HUES6 (cell line): ENCODE measurements around the gene HK2.
"Not testable (repeated sequence)": the region's sequence is repeated elsewhere in the genome, so short reads cannot be mapped to it uniquely, and the experiment has no call there.

Experiments
- H3K27ac ChIP-seq: 2 replicates; pipeline ENCODE4 v1.7.0; 2013; ENCODE audit warnings: low read depth, mild to moderate bottlenecking, low read length, inconsistent platforms
- H3K27me3 ChIP-seq: 2 replicates; pipeline ENCODE4 v1.6.1; 2013; ENCODE audit warnings: low read length; ENCODE audit not compliant: control insufficient read depth, insufficient read depth
- H3K36me3 ChIP-seq: 2 replicates; pipeline ENCODE4 v1.6.1; 2013; ENCODE audit warnings: low read length; ENCODE audit not compliant: control insufficient read depth, insufficient read depth
- H3K4me1 ChIP-seq: 2 replicates; pipeline ENCODE4 v1.6.1; 2013; ENCODE audit warnings: low read length; ENCODE audit not compliant: control insufficient read depth, insufficient read depth
- H3K4me3 ChIP-seq: 2 replicates; pipeline ENCODE4 v1.5.1; 2013; ENCODE audit warnings: low read depth, low read length
- H3K9ac ChIP-seq: one replicate; pipeline ENCODE4 v1.6.1; 2013; ENCODE audit warnings: mild to moderate bottlenecking, low read length
- H3K9me3 ChIP-seq: 2 replicates; pipeline ENCODE4 v1.6.1; 2013; ENCODE audit warnings: low read depth, low read length; ENCODE audit not compliant: control insufficient read depth, insufficient read depth

Gene HK2

GRCh38 chr2:74907560-74907959 lies 73.6 kb downstream of the HK2 start:
- H3K4me1 ChIP-seq, H3K9me3 ChIP-seq, H3K9ac ChIP-seq, H3K27ac ChIP-seq, H3K27me3 ChIP-seq, H3K36me3 ChIP-seq, H3K4me3 ChIP-seq: not testable (repeated sequence)

- Histone ChIP-seq H3K4me3 (peak overlapping the region; percentile 19; the same call in 1 of the 2 replicates), H3K9ac (no peak overlapping the region), H3K27ac (no peak overlapping the region)
Observed at GRCh38 chr2:74908748-74909444, 75.0 kb downstream of the HK2 start.

DNA sequence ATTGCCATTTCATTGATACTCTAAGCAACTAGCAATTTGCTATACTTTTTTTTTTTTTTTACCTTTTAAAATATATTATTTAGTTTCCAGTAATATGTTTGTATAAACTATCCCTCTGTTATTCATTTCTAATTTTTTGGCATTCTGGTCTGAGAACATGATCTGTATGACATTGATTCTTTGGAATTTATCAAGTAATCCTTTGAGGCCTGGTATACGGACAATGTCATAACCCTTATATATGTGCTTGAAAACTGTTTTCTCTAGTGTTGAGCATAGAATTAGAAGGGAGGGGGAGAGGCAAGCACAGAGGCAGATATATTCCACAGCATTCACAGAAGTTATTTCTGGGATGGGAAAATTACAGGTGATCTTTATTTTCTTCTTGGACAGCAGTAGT lies 76.3 kb downstream of the HK2 start:
- Histone ChIP-seq H3K9me3 (no peaks in the 10 kb centered on the region), H3K4me1 (no peaks in the 10 kb centered on the region), H3K9ac (no peak overlapping the region), H3K27me3 (peaks cover 5% of the 10 kb centered on the region; the same call in 1 of the 2 replicates), H3K36me3 (no peaks in the 10 kb centered on the region), H3K27ac (no peak overlapping the region), H3K4me3 (no peak overlapping the region)

More at GRCh38 chr2:74908748-74909444, 75.0 kb downstream of the HK2 start:
- H3K36me3 ChIP-seq = no peaks in the 10 kb centered on the region
- H3K9me3 ChIP-seq = no peaks in the 10 kb centered on the region
- H3K27me3 ChIP-seq = peaks cover 5% of the 10 kb centered on the region; the same call in 1 of the 2 replicates
- H3K4me1 ChIP-seq = no peaks in the 10 kb centered on the region

- peaks cover 5% of the 10 kb centered on the region; the same call in 1 of the 2 replicates for H3K27me3 ChIP-seq
- no peak overlapping the region for H3K27ac ChIP-seq
- H3K9ac ChIP-seq = no peak overlapping the region
- H3K9me3 ChIP-seq = no peaks in the 10 kb centered on the region
- H3K36me3 ChIP-seq = no peaks in the 10 kb centered on the region
- H3K4me1 ChIP-seq = no peaks in the 10 kb centered on the region
- no peak overlapping the region for H3K4me3 ChIP-seq
Observed at GRCh38 chr2:74911061-74911460, 77.1 kb downstream of the HK2 start.

- Histone ChIP-seq H3K36me3 (no peaks in the 10 kb centered on the region), H3K4me3 (no peak overlapping the region), H3K9me3 (no peaks in the 10 kb centered on the region), H3K27me3 (no peaks in the 10 kb centered on the region), H3K27ac (no peak overlapping the region), H3K9ac (no peak overlapping the region), H3K4me1 (no peaks in the 10 kb centered on the region)
Observed at GRCh38 chr2:74915743-74916142, 81.8 kb downstream of the HK2 start.

DNA sequence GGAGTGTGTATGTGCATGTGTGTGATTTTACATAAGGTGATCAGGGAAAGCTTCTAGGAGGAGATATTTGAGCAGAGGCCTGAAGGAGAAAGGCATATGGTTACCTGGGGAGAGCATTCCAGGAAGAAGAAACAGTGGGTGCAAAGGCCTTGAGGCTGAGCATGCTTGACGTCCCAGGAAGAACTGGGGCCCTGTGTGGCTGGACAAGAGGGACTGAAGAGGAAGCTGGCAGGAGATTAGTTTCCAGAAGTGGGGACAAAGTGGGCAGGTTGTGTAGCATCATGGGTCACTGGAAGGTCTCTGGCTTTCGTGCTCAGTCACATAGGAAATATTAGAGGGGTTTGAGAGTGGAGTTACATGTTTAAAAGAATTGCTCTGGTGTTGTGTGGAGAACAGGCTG lies 82.5 kb downstream of the HK2 start:
- no peaks in the 10 kb centered on the region for H3K4me1 ChIP-seq
- no peak overlapping the region for H3K9ac ChIP-seq
- H3K4me3 ChIP-seq = no peak overlapping the region
- no peaks in the 10 kb centered on the region for H3K36me3 ChIP-seq
- H3K27ac ChIP-seq = no peak overlapping the region
- H3K9me3 ChIP-seq = no peaks in the 10 kb centered on the region
- H3K27me3 ChIP-seq = no peaks in the 10 kb centered on the region

DNA sequence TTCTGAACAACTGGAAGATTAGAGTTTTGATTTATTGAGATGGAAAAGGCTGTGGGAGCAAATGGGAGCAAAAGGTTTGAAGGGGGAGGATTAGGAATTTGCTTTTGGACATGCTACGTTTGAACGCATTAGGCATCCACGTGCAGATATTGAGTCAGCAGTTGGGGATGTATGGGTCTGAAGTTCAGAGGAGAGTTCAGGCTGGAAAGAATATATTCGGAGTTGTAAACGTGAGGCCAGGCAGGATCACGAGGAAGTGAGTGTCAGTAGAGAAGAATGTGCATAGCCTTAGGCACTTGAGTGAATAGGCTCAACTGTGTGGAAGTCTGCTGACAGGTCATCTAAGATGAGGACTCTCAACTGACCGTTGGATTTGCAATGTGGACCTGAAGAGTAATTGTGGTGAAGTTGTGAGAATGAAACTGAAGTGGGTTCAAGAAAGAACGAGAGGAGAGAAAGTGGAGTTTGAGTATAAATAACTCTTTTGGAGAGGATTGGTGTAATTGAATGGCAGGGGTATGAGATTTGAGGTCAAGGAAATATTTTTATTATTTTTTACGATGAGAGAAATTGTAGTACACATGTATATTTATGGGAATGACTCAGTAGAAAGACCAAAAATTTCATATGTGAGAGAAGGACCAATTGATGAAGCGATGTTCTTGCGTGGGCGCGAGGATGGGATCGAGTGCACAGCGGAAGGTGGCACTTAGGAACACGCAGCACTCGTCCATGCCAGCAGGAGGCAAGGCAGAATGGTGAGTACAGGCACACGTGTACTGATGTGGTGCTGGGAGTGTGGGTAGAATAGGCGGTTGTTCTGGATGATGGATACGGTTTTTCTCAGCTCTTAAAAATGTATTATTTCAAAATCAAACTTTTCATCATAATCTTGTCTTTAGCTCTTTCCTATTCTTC lies 84.0 kb downstream of the HK2 start:
- Histone ChIP-seq H3K36me3 (no peaks in the 10 kb centered on the region), H3K9me3 (no peaks in the 10 kb centered on the region), H3K4me1 (no peaks in the 10 kb centered on the region), H3K27me3 (no peaks in the 10 kb centered on the region), H3K27ac (no peak overlapping the region), H3K9ac (no peak overlapping the region), H3K4me3 (no peak overlapping the region)

DNA sequence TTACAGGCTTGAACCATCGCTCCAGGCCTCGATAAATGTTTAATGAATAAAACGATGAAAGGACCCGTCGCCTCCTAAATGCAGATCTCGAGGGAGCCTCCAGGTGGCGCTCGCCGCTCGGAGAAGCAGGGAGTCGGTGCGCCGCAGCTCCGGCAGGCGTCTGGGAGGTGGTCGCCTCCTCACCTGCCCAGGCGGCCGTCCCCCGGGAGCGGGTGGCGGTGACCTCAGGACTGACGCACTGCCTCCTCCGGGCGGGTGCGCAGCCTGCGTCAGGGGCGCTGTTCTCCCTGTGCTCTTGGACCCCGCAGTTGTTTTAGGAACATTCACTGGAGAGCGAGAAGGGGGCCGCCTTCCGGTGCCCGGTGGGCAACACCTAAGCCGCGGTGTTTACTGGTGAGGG lies 85.9 kb downstream of the HK2 start:
- Histone ChIP-seq H3K9ac (no peak overlapping the region), H3K4me3 (peak overlapping the region; percentile 58)

DNA sequence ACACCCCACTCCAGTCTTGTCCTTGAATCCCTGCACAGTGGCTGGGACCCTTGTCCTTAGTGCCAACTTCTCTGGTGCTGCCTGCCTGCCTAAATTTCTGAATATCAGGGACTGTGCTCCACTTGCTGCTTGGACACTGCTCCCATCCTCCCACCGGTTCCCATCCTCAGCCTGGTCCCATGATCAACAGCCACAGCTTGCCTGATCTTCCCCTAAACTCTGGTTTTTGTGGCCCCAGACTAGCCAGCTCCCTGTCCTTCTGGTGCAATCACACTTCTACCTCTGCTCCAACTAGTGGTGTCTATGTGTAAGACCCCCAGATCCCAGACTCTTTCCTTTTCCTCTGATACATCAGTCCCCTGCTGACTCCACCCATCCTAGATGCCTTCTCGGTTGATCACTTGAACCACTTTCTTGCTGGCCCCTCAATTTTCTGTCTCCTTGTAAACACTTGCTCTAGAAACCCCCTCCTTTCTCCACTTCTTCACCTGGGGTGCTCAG lies 87.4 kb downstream of the HK2 start:
- Histone ChIP-seq H3K27me3 (no peaks in the 10 kb centered on the region), H3K4me3 (no peak overlapping the region), H3K4me1 (no peaks in the 10 kb centered on the region), H3K9me3 (no peaks in the 10 kb centered on the region), H3K9ac (no peak overlapping the region), H3K36me3 (no peaks in the 10 kb centered on the region), H3K27ac (no peak overlapping the region)

More for the DNA sequence above, 85.9 kb downstream of the HK2 start:
- H3K27me3 ChIP-seq = no peaks in the 10 kb centered on the region
- H3K9me3 ChIP-seq = no peaks in the 10 kb centered on the region
- H3K4me1 ChIP-seq = no peaks in the 10 kb centered on the region
- no peaks in the 10 kb centered on the region for H3K36me3 ChIP-seq
- no peak overlapping the region for H3K27ac ChIP-seq

DNA sequence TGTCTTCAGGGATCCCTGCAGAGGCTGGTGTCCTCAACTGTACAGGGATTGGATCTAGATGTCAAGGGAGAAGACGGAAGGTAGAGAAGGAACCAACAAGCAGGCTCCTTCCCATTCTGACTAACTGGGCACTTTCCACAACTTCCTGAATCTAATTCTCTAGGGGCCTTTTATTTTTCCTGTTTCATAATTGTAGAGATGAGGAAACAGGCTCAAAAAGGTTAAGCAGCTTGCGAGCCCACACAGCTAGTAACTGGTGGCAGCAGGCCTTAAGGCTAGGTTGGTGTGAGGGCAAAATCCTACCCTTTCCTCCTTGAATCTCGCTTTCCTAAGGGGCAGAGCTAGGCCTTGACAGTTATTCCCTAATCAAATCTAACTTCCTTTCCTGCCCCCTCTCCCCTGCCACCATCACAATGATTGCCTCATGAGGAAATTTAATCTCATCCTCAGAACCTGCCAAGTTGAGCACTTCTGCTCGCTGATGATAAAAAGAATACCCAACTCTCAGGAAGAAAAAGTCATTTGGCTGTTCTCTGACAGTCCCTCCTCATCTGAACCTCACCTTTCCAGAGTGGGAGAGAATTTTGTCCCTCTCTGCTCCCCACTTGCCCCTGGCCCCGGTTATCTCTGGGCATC lies 88.8 kb downstream of the HK2 start:
- no peaks in the 10 kb centered on the region for H3K4me1 ChIP-seq
- no peak overlapping the region for H3K27ac ChIP-seq
- no peak overlapping the region for H3K4me3 ChIP-seq

More for the DNA sequence above, 88.8 kb downstream of the HK2 start:
- no peaks in the 10 kb centered on the region for H3K9me3 ChIP-seq
- H3K9ac ChIP-seq = no peak overlapping the region
- no peaks in the 10 kb centered on the region for H3K36me3 ChIP-seq
- no peaks in the 10 kb centered on the region for H3K27me3 ChIP-seq
